Measurements from ENCODE around the gene USP9X.
A peak's percentile ranks its signal among the peaks of the same experiment; 100 is the strongest.
"Not testable (repeated sequence)": the region's sequence is repeated elsewhere in the genome, so short reads cannot be mapped to it uniquely, and the experiment has no call there.

Gene USP9X

DNA sequence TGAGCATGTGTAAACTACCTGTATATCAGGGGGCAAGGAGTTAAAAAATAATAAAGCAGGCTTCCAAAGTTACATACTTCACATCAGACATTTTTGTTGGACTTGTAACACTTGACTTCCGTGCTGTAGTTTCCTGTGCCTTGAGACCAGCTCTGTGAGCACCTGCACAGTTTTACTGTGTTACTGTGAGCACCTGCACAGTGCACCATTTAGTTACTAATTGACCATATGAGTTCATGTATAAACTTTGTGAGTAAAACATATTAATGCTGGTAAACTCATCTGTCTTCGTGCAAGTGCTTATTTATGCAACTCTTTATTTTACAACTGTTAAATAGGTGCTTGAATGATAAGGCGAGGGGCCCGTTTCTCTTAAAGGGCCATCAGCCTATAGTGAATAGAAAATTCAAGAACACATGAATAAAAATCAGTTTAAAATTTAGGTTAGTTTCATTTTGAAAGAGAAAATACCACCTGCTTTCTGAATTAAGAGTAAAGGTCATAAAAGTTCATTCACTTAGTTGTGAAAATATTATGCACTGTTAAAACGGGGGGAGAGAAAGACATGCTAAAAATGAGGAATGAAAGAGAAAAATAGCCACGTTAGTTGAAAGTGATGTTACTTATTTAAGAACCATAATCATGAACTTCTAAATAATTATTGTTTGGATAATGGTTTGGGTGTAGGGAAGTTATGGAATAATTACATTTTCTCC, 42.4 kb downstream of the USP9X start:
- DNase-seq = no peak

DNA sequence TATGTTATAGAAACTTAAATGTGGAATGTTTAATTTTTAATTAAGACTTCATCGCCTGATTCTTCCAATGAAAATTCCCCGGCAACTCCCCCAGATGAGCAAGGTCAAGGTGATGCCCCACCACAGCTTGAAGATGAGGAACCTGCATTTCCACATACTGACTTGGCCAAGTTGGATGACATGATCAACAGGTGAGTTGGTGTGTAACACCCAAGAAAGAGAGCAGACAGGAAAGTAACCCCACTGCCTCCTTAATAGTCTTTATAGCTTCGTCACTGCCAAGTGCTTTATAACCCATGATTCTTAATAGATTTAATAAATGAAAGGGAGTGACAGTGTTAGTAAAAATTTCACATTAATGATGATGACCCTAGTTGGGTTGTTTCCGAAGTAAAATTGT, 43.7 kb downstream of the USP9X start:
- DNase-seq = no peak

DNA sequence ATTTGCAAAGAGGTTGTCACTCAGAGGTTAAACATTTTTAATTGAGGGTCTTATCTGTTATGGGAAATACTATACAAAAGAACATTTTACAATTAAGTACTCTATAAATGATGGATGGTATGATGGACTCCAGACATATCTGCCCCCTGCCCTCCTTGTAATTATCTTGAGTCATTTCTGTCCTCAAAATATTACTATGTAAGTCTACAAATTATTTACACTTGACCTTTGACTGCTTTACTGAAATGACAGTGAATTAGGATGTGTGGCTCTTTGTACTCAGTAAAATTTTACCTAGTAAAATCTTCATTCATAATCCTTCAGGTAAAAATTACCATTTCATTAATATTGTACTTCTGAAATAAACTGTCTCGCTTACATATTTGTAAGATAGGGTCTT, 46.5 kb downstream of the USP9X start:
- no peak for DNase-seq

DNA sequence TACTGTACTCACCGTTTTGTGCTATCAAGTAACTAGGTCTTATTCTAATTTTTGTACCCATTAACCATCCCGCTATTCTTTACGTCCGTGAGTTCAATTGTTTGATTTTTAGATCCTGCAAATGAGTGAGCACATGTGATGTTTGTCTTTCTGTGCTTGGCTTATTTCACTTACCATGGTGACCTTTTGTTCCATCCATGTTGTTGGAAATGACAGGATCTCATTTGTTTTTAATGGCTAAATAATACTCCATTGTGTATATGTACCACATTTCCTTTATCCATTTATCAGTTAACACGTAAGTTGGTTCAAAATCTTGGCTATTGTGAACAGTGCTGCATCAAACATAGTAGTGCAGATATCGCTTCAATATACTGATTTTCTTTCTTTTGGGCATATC, 48.3 kb downstream of the USP9X start:
- DNase-seq = no peak

DNA sequence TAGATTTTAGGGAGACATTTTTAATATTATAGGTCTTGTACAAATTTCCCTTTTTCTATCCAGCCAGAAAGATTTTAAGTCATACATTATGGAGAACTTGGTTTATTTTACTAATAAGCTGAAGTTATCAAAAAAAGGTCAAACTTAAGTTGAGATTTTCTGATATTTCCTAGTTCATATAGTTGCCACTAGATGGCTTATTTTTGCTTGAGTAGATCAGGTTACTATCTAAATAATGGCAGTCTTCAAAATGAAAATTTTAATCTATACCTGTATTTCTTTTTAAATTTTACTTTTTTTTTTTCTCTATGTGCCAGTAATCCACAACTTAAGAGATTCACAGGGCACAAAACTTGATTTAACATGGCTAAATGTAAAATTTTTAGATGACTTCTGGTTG, 52.3 kb downstream of the USP9X start:
- DNase-seq = no peak

DNA sequence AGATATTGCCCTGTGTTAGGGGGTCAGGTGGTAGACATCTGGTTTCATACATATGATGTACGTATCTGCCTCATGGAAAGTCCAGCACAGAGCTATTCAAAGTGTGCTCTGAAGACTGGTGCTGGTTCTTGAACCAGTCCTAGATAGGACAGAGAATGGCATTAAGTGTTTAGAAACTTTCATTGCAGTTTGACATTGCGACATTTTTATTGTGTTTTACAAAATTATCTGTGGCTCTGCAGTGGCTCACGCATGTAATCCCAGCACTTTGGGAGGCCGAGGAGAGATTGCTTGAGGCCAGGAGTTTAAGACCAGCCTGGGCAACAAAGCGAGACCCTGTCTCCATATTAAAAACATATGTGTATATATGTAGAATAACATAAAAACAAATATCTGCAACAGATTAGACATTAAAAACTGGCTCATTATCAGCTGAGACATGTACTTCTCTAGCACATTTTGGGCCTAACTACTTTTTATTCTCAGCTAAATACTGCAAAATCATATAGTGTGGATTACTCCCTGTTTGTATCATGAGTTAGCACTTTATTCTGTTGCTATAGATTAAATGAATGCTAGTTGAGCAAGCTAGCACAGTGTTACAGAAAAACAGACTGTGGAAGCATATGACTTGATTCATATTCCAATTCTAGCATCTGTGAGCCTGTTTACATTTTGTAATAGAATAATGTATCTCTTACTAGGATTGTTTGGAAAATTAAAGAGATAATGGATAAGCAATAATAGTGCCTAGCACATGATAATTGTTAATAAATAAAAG, 57.1 kb downstream of the USP9X start:
- DNase-seq = no peak

DNA sequence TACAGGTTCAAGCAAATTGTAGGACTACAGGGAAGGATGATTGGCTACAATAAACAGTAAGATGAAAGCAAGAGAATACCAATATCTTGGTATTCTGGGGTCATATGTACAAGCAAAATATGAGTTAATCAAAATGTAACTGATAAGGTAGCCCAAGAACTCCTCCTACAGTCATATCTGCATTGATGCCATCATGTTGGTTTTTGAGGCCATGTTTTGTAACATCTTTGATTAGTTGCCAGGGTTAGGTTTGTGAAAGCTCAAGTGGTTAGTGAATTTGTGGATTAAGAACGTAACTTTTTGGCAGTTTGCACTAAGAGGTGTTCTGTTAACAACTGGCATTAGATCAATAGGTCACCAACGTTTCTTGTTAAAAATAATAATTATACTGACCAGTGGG, 59.6 kb downstream of the USP9X start:
- DNase-seq = no peak

DNA sequence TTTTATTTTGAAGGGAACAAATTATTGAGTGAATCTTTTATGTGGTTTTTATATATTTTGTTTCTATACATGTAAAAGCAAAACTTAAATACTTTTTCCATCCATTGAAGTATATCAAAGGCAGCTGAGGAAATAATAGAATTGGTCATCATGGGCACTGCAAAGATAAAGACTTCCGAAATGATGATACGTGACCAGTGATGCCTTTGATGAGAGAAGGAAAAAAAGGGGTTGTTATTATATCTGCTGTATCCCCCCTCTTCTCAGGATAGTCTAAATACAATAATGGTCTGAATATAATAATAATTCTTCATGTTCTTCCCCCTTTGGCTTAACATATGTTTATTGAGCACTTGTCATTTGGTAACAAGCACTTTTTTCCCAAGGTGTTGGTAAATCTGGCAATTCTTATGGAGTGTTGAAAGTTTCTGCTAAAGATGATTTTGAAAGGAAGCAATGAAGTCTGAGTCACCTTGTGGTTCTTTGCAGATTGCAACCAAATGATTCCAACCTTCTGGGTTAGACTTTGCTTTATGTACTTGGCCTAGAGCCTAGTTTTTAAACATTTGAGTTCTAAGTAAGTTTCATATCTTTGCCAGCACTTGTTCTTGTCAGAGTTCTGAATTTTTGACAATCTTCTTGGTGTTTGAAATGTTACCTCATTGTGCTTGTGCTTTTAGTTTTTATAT, 60.8 kb downstream of the USP9X start:
- DNase-seq = no peak

DNA sequence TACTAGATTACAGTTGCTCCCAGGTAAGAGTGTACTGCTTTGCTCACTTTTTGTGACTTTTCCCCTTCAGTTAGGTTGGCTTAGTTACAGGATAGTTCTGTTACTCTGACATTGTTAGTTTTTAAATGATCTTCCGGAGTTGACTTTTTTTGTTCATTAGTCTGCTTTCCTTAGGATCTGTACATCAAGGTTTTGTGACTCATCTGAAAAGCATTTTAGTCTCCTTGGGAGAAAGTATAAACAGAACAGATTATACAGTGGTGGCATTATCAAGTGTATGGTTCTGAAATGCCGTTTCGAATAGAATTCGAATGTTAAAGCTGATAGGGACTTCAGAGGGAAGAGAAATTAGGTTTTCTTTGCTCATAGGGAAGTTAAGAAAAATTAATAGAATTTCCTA, 63.3 kb downstream of the USP9X start:
- DNase-seq = no peak

DNA sequence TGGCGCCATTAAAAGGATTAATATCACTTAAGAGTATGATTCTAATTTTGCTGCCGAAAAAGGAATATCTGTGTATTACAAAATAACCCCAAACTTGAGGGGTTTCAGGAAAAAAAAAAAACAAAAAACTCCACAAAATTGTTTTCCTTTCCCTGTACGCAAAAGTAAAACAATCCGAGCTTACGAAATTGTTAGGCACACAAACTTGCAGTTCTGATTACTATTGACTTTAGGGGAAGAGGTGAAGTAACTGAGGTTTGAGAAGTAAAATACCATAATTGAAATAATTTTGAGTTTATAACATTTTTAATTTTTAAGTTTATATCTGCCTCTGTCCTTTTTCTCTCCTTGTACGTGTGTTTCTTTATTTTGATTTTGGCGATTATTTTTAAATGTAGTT, 64.8 kb downstream of the USP9X start:
- DNase-seq = no peak

DNA sequence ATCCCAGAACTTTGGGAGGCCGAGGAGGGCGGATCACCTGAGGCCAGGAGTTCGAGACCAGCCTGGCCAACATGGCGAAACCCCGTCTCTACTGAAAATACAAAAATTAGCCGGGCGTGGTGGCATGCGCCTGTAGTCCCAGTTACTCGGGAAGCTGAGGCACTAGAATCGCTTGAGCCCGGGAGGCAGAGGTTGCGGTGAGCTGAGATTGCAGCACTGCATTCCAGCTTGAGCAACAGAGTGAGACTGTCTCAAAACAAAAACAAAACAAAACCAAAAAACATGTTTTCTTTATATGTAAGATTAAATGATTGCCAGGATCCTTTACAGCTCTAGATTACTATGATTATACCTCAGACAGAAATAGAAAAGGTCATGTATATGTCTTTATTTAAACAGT, 66.5 kb downstream of the USP9X start:
- not testable (repeated sequence) for DNase-seq

DNA sequence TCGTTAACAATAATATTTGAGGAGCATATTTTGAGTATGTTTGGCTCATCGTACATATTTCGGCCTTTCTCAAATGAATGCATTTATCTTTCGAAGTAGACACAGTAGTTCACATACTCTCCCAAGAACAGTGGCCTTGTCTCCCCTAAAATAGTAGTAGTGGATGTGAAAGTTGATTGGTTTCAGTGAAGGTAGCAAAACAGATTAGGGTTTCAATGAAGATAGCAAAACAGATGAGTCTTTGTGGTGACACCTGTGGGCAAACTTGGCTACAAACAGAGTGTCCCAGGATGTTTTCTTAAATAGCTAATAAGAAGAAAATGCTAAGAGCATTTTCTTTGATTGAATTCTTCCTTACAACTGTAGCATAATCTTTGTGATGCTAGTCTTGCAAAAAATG, 67.0 kb downstream of the USP9X start:
- DNase-seq = no peak

DNA sequence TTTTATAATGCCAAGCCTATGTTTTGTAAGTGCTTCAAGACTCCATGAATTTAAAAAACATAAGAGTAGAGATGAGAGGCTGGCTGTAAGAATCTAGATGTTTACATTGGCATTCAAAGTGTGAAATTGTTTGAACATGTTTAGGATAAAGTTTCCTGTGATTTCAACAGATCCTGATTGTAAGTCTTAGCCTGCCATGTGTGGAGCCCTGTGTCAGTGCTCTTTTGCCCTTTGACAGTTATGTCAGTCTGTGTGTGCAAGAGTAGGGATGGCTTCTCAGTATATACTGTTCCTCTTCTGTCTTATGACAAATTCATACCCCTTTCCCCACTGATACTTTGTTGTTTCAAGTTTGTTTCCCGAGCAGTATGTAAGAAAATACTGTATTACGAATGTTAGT, 68.2 kb downstream of the USP9X start:
- DNase-seq = no peak

DNA sequence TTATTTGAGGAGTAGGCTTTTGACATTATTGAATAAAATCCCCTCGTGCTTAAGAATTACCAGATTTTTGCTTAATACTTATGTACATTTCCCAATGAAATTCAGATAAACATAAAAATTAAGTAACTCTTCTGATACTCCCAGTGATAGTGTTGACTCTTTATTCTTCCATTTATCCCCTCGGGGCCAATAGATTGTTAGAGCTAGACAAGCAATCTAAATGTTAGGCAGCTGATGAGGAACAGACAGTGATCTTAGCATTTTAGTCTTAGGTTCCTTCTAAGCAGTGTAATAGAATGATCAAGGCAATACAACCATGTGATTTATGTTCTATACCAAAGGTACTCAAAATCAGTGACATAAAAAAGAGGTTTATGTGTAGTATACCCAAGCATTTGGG, 68.7 kb downstream of the USP9X start:
- DNase-seq = no peak

DNA sequence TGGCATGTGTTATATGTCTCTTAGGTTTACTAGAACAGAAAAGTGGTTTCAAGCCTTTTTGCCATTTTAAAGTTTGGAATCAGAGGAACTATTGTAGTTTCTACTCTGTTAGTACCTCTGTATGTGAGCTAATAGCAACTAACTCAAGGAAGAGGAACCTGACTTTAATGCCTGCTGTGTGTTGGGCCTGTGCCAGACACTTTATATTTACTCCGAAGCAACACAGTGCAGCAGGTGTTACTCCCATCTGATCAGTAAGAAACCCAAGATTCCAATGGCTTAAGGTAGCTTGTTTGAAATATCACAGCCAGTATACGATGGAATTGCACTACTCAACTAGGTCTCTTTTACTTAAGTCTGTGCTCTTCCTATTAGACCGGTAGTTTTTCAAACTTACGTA, 79.2 kb downstream of the USP9X start:
- no peak for DNase-seq

DNA sequence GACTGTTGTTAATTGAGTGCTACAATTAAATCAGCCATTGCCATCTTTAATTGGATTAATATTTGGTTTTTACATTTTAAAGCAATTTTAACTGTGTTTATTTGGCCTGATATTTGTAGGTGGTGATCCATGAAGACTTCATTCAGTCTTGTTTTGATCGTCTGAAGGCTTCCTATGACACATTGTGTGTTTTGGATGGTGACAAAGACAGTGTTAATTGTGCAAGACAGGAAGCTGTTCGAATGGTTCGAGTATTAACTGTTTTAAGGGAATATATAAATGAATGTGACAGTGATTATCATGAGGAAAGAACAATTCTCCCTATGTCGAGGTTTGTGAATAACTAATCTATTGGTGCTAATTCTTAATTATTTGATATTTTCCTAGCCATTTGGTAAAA, 82.6 kb downstream of the USP9X start:
- DNase-seq = no peak

DNA sequence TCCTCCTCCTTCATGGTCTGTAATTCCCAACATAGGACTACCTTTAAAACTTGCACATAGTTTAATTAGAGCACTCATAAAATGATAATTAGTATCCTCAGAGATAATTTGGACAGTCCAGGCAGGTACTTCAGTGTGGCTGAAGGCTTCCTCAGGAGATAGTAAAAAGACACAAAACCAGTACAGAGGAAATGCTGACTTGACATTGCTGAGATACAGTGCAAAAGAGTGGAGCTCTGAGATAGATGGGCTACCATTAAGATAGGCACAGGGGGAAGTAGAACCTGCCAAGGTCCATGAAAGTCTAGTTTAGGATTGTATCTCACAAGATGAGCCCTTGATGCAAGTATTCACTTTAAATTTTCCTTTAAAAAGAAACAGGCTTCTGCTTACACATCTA, 91.0 kb downstream of the USP9X start:
- no peak for DNase-seq

DNA sequence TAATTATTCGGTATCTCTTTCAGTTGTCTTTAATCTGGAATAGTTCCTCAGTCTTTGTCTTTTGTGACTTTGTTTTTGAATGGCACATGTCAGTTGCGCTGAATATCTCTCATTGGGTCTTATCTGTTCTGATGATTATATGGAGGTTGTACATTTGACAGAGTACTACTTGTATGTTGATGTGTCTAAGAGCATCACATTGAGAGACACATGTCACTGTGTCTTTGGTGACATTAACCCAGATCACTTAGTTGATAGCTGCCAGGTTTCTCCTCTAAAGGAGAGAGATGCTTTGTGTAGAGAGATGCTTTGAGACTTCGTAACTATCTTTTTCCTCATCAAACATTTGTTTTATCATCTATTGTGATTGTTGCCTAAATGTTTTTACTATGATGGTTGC, 92.1 kb downstream of the USP9X start:
- DNase-seq = no peak

DNA sequence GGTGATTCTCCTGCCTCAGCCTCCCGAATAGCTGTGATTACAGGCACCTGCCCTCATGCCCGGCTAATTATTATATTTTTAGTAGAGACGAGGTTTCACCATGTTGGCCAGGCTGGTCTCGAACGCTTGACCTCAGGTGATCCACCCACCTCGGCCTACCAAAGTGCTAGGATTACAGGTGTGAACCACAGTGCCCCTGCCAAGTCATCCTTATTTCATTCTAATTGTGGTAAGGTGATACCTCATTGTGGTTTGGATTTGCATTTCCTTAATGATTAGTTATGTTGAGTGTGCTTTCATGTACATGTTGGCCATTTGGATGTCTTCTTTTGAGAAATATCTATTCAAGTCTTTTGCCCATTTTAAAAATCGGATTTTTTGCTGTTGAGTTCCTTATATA, 93.0 kb downstream of the USP9X start:
- no peak for DNase-seq

DNA sequence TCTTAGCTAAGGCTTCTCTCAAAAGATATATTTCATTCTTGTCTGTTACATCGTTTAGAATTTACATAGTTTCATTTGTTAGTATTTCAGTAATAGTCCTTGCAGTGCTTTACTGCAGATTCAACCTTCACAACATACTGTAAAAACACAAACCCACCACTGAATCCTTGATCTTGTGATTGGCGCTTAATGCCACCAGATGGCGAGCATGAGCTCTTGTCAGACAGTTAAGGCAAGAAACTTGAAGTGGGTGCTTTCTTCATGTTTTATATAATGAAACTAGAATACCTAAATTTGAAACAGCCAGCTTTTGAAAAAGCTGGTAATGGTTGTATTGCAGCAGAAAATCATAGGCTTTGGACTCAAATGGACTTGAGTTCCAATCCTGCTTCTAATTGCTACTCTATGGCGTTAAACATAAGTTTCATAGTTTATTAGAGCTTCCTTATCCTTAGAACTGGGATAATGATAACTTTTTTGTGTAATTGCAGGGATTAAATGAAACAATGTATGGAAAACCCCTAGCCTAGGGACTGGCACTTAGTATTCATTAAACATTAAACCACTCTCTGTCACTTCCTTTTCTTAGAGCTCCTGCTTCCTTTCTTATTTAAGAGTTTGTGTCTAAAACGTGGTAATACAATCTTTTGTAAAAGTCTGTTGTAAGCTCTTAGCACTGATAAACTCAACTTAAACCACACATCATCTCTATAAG, 95.1 kb downstream of the USP9X start:
- peak; percentile 42 for DNase-seq

DNA sequence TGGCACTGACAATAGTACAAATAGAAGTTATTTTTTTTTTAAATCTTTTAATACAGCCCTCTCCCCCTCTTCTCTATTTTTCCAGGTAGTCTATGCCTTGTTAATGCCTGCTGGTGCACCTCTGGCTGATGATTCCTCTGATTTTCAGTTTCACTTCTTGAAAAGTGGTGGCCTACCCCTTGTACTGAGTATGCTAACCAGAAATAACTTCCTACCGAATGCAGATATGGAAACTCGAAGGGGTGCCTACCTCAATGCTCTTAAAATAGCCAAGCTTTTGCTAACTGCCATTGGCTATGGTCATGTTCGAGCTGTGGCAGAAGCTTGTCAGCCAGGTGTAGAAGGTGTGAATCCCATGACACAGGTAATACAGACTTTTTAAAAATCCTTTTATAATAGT, 99.1 kb downstream of the USP9X start:
- DNase-seq = no peak

DNA sequence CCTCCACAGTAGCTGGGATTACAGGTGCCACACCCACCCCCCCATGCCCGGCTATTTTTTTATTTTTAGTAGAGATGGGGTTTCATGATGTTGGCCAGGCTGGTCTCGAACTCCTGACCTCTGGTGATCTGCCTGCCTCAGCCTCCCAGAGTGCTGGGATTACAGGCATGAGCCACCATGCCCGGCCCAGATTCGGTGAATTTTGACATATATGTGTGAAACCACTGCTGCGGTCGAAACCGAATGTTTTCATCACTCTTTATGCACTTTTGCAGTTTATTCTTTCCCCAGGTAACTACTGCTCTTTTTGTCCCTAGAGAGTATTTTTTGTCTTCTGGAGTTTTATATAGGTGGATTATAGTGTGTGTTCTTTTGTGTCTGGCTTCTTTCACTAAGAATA, 101.7 kb downstream of the USP9X start:
- DNase-seq = not testable (repeated sequence)

DNA sequence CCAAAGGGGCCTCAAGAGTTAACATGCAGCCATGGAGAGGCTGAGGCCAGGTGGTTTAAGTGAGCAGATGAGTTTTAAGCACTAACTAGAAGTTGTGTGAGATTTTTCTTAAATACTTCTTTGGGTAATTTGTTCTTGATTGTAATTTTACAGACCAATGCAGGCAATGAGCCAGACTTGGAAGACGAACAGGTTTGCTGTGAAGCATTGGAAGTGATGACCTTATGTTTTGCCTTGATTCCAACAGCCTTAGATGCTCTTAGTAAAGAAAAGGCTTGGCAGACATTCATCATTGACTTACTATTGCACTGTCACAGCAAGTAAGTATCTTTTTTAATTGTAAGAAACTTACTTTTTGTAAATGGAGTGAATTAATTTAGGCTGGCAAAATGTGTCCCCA, 103.9 kb downstream of the USP9X start:
- DNase-seq = no peak

DNA sequence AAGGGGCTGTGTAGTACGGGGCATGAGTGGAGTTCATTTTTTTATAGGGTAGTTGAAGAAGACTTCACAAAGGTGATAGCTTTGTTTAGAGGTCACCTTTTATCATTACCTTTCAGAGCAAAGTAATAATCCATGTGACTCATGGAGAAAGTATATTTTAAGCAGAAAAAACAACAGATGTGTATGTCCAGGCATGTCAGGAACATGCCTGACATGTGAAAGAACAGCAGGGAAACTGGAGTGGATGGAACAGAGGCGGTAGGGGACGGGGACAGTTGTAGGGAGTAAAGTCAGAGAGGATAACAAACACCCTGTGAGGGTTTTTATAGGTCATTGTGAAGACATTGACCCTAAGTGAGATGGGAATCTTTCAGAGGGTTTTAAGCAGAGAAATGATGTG, 107.6 kb downstream of the USP9X start:
- DNase-seq = no peak

Measured in NCI-H1694 (cell line).